Progenitor cell of endocrine pancreas (in vitro differentiated cells): ENCODE measurements around the gene TUBGCP2. TPM values are rescaled to one million over a fixed set of nuclear protein-coding genes. Genes with fewer than 3 reads are reported as not detected.

ENCODE experiments used
- DNase-seq: peaks from one replicate; pipeline ENCODE4 v3.0.0; 2021; ENCODE audit warnings: low spot score; ENCODE audit not compliant: unreplicated experiment
- H3K27ac Mint-ChIP-seq: 2 replicates; pipeline ENCODE4 v1.8.0; 2021; ENCODE audit warnings: mild to moderate bottlenecking, moderate library complexity, mixed read lengths
- H3K27me3 Mint-ChIP-seq: 2 replicates; pipeline ENCODE4 v1.8.0; 2021; ENCODE audit warnings: mixed read lengths
- H3K36me3 Mint-ChIP-seq: 2 replicates; pipeline ENCODE4 v1.8.0; 2022; ENCODE audit warnings: mixed read lengths; ENCODE audit not compliant: insufficient read depth
- H3K4me1 Mint-ChIP-seq: 2 replicates; pipeline ENCODE4 v1.8.0; 2021; ENCODE audit warnings: low read depth, mixed read lengths
- H3K4me3 Mint-ChIP-seq: 2 replicates; pipeline ENCODE4 v1.8.0; 2021; ENCODE audit warnings: low read depth, mild to moderate bottlenecking, moderate library complexity, mixed read lengths
- H3K9me3 Mint-ChIP-seq: 2 replicates; pipeline ENCODE4 v1.8.0; 2021; ENCODE audit warnings: low read depth, mixed read lengths
- CTCF ChIP-seq: fragments of 200-600 bp; sonication (generic); IDR thresholded peaks from one replicate; pipeline ENCODE4 v1.5.0; 2021; ENCODE audit warnings: antibody characterized with exemption, mild to moderate bottlenecking; ENCODE audit not compliant: unreplicated experiment
- total RNA-seq: library from RNA; stranded (reverse); gene quantifications from 2 replicates; pipeline ENCODE4 v1.2.1, GENCODE V29; 2021

TUBGCP2 gene
- total RNA-seq, 1 donor from 2014 or later, result 77.0 TPM

DNA sequence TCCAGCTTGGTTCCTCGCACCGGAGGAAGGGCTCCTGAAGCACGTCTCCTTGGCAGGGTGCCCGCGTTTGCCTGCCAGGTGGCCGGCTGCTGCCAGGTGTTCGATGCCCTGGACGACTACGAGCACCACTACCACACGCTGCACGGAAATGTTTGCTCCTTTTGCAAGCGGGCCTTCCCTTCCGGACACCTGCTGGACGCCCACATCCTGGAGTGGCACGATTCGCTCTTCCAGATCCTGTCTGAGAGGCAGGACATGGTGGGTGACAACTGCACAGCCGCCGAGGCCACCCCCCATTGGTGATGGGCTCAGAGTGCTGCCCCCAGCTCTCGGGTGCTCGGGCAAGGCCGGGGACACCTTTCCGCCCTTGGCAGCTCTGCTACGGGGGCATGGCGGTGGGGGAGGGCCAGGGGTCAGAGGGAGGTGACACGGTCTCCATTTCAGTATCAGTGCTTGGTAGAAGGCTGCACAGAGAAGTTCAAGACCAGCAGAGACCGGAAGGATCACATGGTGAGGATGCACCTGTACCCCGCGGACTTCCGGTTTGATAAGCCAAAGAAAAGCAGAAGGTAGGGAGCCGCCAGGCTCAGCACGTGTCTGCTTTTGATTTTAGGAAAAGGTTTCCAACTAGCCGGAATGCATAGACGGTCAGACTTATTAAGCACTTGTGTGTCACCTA is 1.2 kb upstream of the TUBGCP2 start:
- TF ChIP-seq CTCF, result no peak
- H3K36me3 Mint-ChIP-seq, result peaks cover 3% of the 10 kb centered on the region
- H3K4me1 Mint-ChIP-seq, result peaks cover 8% of the 10 kb centered on the region
- H3K9me3 Mint-ChIP-seq, result no peaks in the 10 kb centered on the region
- H3K27ac Mint-ChIP-seq, result no peak overlapping the region
- H3K27me3 Mint-ChIP-seq, result no peaks in the 10 kb centered on the region
- peak overlapping the region; percentile 75 for H3K4me3 Mint-ChIP-seq
- no peak for DNase-seq

- Mint-ChIP-seq H3K4me3 (peak overlapping the region; percentile 75), H3K36me3 (peaks cover 3% of the 10 kb centered on the region), H3K27ac (peak overlapping the region; percentile 73), H3K9me3 (no peaks in the 10 kb centered on the region), H3K27me3 (no peaks in the 10 kb centered on the region), H3K4me1 (peaks cover 8% of the 10 kb centered on the region)
- peak; percentile 92 for DNase-seq
- TF ChIP-seq CTCF, result no peak
Observed at GRCh38 chr10:133309100-133309719, 538 bp upstream of the TUBGCP2 start.

DNA sequence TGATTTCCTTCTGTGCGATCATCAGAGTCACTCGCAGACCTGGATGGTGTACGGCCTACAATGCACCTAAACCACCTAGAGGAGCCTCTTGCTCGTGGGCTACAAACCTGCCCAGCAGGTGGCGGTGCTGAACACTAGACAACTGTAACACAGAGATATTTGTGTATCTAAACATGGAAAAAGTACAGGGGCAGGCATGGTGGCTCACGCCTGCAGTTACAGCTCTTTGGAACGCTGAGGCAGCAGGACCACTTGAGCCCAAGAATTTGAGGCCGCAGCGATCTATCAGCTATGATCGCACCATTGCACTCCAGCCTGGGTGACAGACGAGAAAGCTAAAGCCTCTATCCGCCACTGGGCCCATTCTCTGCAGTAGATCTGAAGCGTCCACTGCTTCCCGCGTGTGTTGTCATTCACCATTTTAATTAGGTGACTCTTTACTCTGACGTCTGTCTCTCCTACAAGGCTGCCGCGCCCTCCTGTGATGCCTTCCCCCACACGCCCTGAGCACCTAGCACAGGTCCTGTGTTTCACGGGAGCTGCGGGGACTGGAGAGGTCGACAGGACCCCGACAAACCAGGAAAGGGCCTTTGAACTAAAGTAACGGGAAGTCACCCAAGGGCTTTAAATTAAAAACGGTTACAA is 774 bp downstream of the TUBGCP2 start:
- Mint-ChIP-seq H3K27me3 (no peaks in the 10 kb centered on the region), H3K4me3 (peak overlapping the region; percentile 97), H3K9me3 (no peaks in the 10 kb centered on the region), H3K27ac (peak overlapping the region; percentile 99), H3K36me3 (peaks cover 3% of the 10 kb centered on the region), H3K4me1 (peaks cover 8% of the 10 kb centered on the region)
- peak; percentile 88 for TF ChIP-seq CTCF
- peak; percentile 73 for DNase-seq

- Mint-ChIP-seq H3K36me3 (peaks cover 3% of the 10 kb centered on the region), H3K4me3 (peak overlapping the region; percentile 55), H3K9me3 (no peaks in the 10 kb centered on the region), H3K27me3 (no peaks in the 10 kb centered on the region), H3K4me1 (peaks cover 8% of the 10 kb centered on the region), H3K27ac (no peak overlapping the region)
- TF ChIP-seq CTCF, result no peak
- no peak for DNase-seq
Observed at GRCh38 chr10:133306941-133307379, 1.7 kb downstream of the TUBGCP2 start.

DNA sequence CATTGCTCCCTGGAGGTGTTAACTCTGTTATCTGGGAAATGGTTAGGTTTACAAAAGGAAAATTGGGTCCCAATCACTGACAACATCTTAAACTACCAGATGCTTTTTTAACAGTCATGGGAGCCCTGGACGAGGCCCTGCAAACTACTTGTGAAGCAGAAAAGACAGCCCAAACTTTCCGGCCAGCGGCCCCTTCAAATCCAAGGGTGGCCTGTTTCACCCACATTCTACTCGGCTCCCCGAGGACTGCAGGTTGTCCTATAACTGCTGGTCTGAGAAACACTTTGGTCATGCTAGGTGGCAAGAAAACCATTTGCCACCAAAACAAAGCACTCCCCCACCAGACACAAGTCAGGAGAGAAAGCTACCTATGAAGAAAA is 2.6 kb downstream of the TUBGCP2 start:
- peaks cover 8% of the 10 kb centered on the region for H3K4me1 Mint-ChIP-seq
- no peak for TF ChIP-seq CTCF

More for the DNA sequence above, 2.6 kb downstream of the TUBGCP2 start:
- Mint-ChIP-seq H3K27me3 (no peaks in the 10 kb centered on the region), H3K9me3 (no peaks in the 10 kb centered on the region), H3K27ac (no peak overlapping the region), H3K4me3 (no peak overlapping the region), H3K36me3 (peaks cover 1% of the 10 kb centered on the region)
- no peak for DNase-seq
